H9 (cell line): ENCODE measurements around the gene BCKDHB. TPM values are rescaled to one million over a fixed set of nuclear protein-coding genes. Genes with fewer than 3 reads are reported as not detected.

Source experiments
- DNase-seq: peaks from one replicate; pipeline ENCODE4 v3.0.0-alpha.2; 2017
- H2AFZ ChIP-seq: one replicate; pipeline ENCODE4 v1.6.1; 2013; ENCODE audit warnings: mild to moderate bottlenecking, low read length, control low read depth, moderate library complexity
- H2AK5ac ChIP-seq: 2 replicates; pipeline ENCODE4 v1.6.1; 2013; ENCODE audit warnings: low read length, control low read depth, mixed read lengths; ENCODE audit not compliant: insufficient read length
- H2BK120ac ChIP-seq: one replicate; pipeline ENCODE4 v1.6.1; 2013; ENCODE audit warnings: low read depth, mild to moderate bottlenecking, low read length, control low read depth, inconsistent platforms; ENCODE audit not compliant: poor library complexity, severe bottlenecking
- H2BK12ac ChIP-seq: 2 replicates; pipeline ENCODE4 v1.6.1; 2013; ENCODE audit warnings: low read length, control low read depth, mixed read lengths, low read depth; ENCODE audit not compliant: insufficient read length
- H2BK15ac ChIP-seq: 2 replicates; pipeline ENCODE4 v1.6.1; 2013; ENCODE audit warnings: low read depth, low read length, control low read depth
- H2BK20ac ChIP-seq: one replicate; pipeline ENCODE4 v1.6.1; 2013; ENCODE audit warnings: low read depth, mild to moderate bottlenecking, low read length, control low read depth, inconsistent platforms; ENCODE audit not compliant: poor library complexity, severe bottlenecking
- H2BK5ac ChIP-seq: 2 replicates; pipeline ENCODE4 v1.6.1; 2013; ENCODE audit warnings: low read length, control low read depth, mixed read lengths; ENCODE audit not compliant: insufficient read length
- H3K14ac ChIP-seq: 2 replicates; pipeline ENCODE4 v1.6.1; 2013; ENCODE audit warnings: low read length, control low read depth; ENCODE audit not compliant: insufficient read depth
- H3K18ac ChIP-seq: 2 replicates; pipeline ENCODE4 v1.6.1; 2013; ENCODE audit warnings: low read depth, mild to moderate bottlenecking, mixed read lengths, low read length, control low read depth; ENCODE audit not compliant: insufficient read length
- H3K23ac ChIP-seq: 2 replicates; pipeline ENCODE4 v1.6.1; 2013; ENCODE audit warnings: low read length, control low read depth, mixed read lengths, low read depth; ENCODE audit not compliant: insufficient read length
- H3K23me2 ChIP-seq: 2 replicates; pipeline ENCODE4 v1.6.1; 2013; ENCODE audit warnings: low read depth, mild to moderate bottlenecking, mixed read lengths, low read length, control low read depth; ENCODE audit not compliant: insufficient read length, poor library complexity, severe bottlenecking
- H3K27ac ChIP-seq: 2 replicates; pipeline ENCODE4 v1.5.1; 2013; ENCODE audit warnings: low read length, control low read depth, mixed read lengths, low read depth; ENCODE audit not compliant: insufficient read length
- H3K27me3 ChIP-seq: 2 replicates; pipeline ENCODE4 v1.6.1; 2013; ENCODE audit warnings: low read length, control low read depth, inconsistent platforms; ENCODE audit not compliant: insufficient read depth
- H3K4ac ChIP-seq: 2 replicates; pipeline ENCODE4 v1.6.1; 2013; ENCODE audit warnings: low read depth, mild to moderate bottlenecking, control low read depth, inconsistent platforms, low read length, moderate library complexity
- H3K4me1 ChIP-seq: 2 replicates; pipeline ENCODE4 v1.6.1; 2013; ENCODE audit warnings: low read length, control low read depth, inconsistent platforms; ENCODE audit not compliant: insufficient read depth
- H3K4me2 ChIP-seq: 2 replicates; pipeline ENCODE4 v1.6.1; 2013; ENCODE audit warnings: low read length, control low read depth, mixed read lengths; ENCODE audit not compliant: insufficient read length, insufficient read depth
- H3K56ac ChIP-seq: 2 replicates; pipeline ENCODE4 v1.6.1; 2013; ENCODE audit warnings: low read depth, mild to moderate bottlenecking, mixed read lengths, low read length, control low read depth; ENCODE audit not compliant: insufficient read length
- H3K79me1 ChIP-seq: 2 replicates; pipeline ENCODE4 v1.6.1; 2013; ENCODE audit warnings: low read depth, mild to moderate bottlenecking, moderate library complexity, low read length, control low read depth, inconsistent platforms; ENCODE audit not compliant: insufficient read depth, poor library complexity, severe bottlenecking
- H3K79me2 ChIP-seq: 2 replicates; pipeline ENCODE4 v1.6.1; 2013; ENCODE audit warnings: low read length, control low read depth, inconsistent platforms; ENCODE audit not compliant: insufficient read depth
- H3K9ac ChIP-seq: 2 replicates; pipeline ENCODE4 v1.6.1; 2013; ENCODE audit warnings: low read length, control low read depth, mixed read lengths; ENCODE audit not compliant: insufficient read length; ENCODE audit errors: extremely low read depth
- H3K9me3 ChIP-seq: one replicate; pipeline ENCODE4 v1.6.1; 2013; ENCODE audit warnings: low read depth, low read length, inconsistent platforms; ENCODE audit not compliant: control insufficient read depth
- H3T11ph ChIP-seq: one replicate; pipeline ENCODE4 v1.6.1; 2013; ENCODE audit warnings: mild to moderate bottlenecking, low read length, control low read depth, inconsistent platforms
- H4K20me1 ChIP-seq: one replicate; pipeline ENCODE4 v1.6.1; 2013; ENCODE audit not compliant: control insufficient read depth, insufficient read length, insufficient read depth
- H4K5ac ChIP-seq: 2 replicates; pipeline ENCODE4 v1.6.1; 2013; ENCODE audit warnings: low read depth, mild to moderate bottlenecking, mixed read lengths, low read length, control low read depth; ENCODE audit not compliant: insufficient read length
- H4K8ac ChIP-seq: replicated peaks from 2 replicates; pipeline ENCODE4 v1.6.1; 2013; ENCODE audit warnings: low read length, control low read depth, mixed read lengths, low read depth; ENCODE audit not compliant: insufficient read length
- H4K91ac ChIP-seq: 2 replicates; pipeline ENCODE4 v1.6.1; 2013; ENCODE audit warnings: low read depth, mild to moderate bottlenecking, moderate library complexity, mixed read lengths, low read length, control low read depth; ENCODE audit not compliant: insufficient read length
- H3K27ac Mint-ChIP-seq, 3 experiments: 2 replicates in 2 of 3; 3 replicates in 1 of 3; pipeline ENCODE4 v1.8.0; 2020 to 2021; ENCODE audit warnings: mixed read lengths in 3 of 3, mild to moderate bottlenecking in 1 of 3, moderate library complexity in 1 of 3
- H3K27me3 Mint-ChIP-seq: 2 replicates; pipeline ENCODE4 v1.8.0; 2021; ENCODE audit warnings: low read depth, mild to moderate bottlenecking, moderate library complexity, mixed read lengths
- H3K36me3 Mint-ChIP-seq, 3 experiments: 2 replicates in 2 of 3; 3 replicates in 1 of 3; pipeline ENCODE4 v1.8.0; 2020 to 2021; ENCODE audit warnings: low read depth in 3 of 3, mixed read lengths in 3 of 3; ENCODE audit not compliant: insufficient read depth in 1 of 3
- H3K4me1 Mint-ChIP-seq, 2 experiments: 2 replicates each; pipeline ENCODE4 v1.8.0; 2020; ENCODE audit warnings: mixed read lengths in 2 of 2
- H3K4me3 Mint-ChIP-seq, 2 experiments: 2 replicates in 1 of 2; 3 replicates in 1 of 2; pipeline ENCODE4 v1.8.0; 2020 to 2021; ENCODE audit warnings: mild to moderate bottlenecking in 2 of 2, mixed read lengths in 2 of 2, moderate library complexity in 1 of 2
- H3K9me3 Mint-ChIP-seq, 2 experiments: 2 replicates in 1 of 2; 3 replicates in 1 of 2; pipeline ENCODE4 v1.8.0; 2020; ENCODE audit warnings: mild to moderate bottlenecking in 2 of 2, mixed read lengths in 2 of 2, moderate library complexity in 1 of 2
- WGBS: extraction: QIAGEN DNeasy Blood & Tissue Kit; methylation state at CpG from one replicate; pipeline ENCODE4 v1.1.7; 2013; ENCODE audit warnings: missing lambda C conversion rate, low lambda C conversion rate, mixed read lengths; ENCODE audit not compliant: insufficient read length; ENCODE audit errors: extremely low coverage; 5-methylcytosine and 5-hydroxymethylcytosine counted together
- total RNA-seq: library from RNA; stranded (reverse); gene quantifications from 2 replicates; pipeline ENCODE4 v1.2.1, GENCODE V29; 2021
- TF ChIP-seq, protein P1 (sequence below): fragments of 200-600 bp; sonication (generic); conservative IDR thresholded peaks from 3 replicates; pipeline ENCODE4 v1.8.0; 2021; ENCODE audit warnings: antibody characterized with exemption, mild to moderate bottlenecking

BCKDHB gene
- total RNA-seq, 1 experiment from 2014 or later: 26.6 TPM

DNA sequence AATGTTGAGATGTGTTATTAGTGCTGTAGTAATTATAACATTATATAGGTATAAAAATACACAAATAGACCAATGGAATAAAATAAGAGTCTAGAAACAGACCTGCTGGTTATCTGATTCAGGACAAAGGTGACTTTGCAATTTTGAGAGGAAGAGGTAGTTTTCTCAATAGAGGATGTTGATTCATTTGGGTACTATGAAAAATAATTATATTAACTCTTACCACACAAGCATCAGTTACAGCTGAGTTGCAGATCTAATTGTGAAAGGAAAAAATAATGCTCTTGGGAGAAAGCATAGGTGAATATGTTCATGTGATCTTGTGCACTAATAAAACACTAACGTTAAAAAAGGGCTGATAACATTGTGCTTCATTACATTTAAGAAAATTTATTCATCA, 103.0 kb downstream of the BCKDHB start:
- TF ChIP-seq, protein P1, sequence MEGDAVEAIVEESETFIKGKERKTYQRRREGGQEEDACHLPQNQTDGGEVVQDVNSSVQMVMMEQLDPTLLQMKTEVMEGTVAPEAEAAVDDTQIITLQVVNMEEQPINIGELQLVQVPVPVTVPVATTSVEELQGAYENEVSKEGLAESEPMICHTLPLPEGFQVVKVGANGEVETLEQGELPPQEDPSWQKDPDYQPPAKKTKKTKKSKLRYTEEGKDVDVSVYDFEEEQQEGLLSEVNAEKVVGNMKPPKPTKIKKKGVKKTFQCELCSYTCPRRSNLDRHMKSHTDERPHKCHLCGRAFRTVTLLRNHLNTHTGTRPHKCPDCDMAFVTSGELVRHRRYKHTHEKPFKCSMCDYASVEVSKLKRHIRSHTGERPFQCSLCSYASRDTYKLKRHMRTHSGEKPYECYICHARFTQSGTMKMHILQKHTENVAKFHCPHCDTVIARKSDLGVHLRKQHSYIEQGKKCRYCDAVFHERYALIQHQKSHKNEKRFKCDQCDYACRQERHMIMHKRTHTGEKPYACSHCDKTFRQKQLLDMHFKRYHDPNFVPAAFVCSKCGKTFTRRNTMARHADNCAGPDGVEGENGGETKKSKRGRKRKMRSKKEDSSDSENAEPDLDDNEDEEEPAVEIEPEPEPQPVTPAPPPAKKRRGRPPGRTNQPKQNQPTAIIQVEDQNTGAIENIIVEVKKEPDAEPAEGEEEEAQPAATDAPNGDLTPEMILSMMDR: no peak
- Histone ChIP-seq H3T11ph (no peak overlapping the region), H2BK120ac (no peak overlapping the region), H3K14ac (no peak overlapping the region), H3K4me1 (peaks cover 3% of the 10 kb centered on the region; the same call in 1 of the 2 replicates), H3K9me3 (no peaks in the 10 kb centered on the region), H3K4me2 (no peak overlapping the region), H2BK20ac (no peak overlapping the region), H3K56ac (no peak overlapping the region), H3K27me3 (no peaks in the 10 kb centered on the region), H4K20me1 (no peaks in the 10 kb centered on the region), H4K91ac (no peak overlapping the region), H4K5ac (no peak overlapping the region), H3K23ac (no peak overlapping the region), H3K9ac (no peak overlapping the region), H3K23me2 (no peaks in the 10 kb centered on the region), H3K79me1 (no peaks in the 10 kb centered on the region), H3K79me2 (no peaks in the 10 kb centered on the region), H2AFZ (no peak overlapping the region), H3K4ac (no peak overlapping the region), H4K8ac (no peak overlapping the region), H2BK5ac (no peak overlapping the region), H3K18ac (no peak overlapping the region), H2AK5ac (no peak overlapping the region), H3K27ac (no peak overlapping the region), H2BK12ac (no peak overlapping the region), H2BK15ac (no peak overlapping the region)
- DNase-seq: no peak
- WGBS: no CpG with 5 or more reads among the region's 1 CpG
- H3K9me3 Mint-ChIP-seq: no peaks in the 10 kb centered on the region
- 0 out of 7 replicates have a peak, but pooled peaks cover 0 to 4% (median 0%) of the 10 kb centered on the region in 3 experiments for H3K36me3 Mint-ChIP-seq
- no peak overlapping the region for H3K4me3 Mint-ChIP-seq
- H3K4me1 Mint-ChIP-seq: peaks cover 27 to 28% of the 10 kb centered on the region in 2 experiments
- no peaks in the 10 kb centered on the region for H3K27me3 Mint-ChIP-seq
- H3K27ac Mint-ChIP-seq: peak overlapping the region in 1 of 3 experiments; percentile 1; a peak in 1 of 7 replicates
